ENCODE measurements around the gene ZNF57.
A peak's percentile ranks its signal among the peaks of the same experiment; 100 is the strongest.
"Not testable (repeated sequence)": the region's sequence is repeated elsewhere in the genome, so short reads cannot be mapped to it uniquely, and the experiment has no call there.

DNA sequence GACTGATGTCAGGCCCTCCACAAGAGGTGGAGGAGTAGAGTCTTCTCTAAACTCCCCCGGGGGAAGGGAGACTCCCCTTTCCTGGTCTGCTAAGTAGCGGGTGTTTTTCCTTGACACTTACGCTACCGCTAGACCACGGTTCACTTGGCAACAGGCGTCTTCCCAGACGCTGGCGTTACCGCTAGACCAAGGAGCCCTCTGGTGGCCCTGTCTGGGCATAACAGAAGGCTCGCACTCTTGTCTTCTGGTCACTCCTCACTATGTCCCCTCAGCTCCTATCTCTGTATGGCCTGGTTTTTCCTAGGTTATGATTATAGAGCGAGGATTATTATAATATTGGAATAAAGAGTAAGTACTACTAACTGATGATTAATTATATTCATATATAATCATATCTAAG, 28.6 kb upstream of the ZNF57 start:
- TF ChIP-seq, protein P1, sequence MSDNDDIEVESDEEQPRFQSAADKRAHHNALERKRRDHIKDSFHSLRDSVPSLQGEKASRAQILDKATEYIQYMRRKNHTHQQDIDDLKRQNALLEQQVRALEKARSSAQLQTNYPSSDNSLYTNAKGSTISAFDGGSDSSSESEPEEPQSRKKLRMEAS (IDR thresholded peaks at IDR 0.05; ENCODE audit: low read depth), result not testable (repeated sequence)
- TF ChIP-seq, protein P2, sequence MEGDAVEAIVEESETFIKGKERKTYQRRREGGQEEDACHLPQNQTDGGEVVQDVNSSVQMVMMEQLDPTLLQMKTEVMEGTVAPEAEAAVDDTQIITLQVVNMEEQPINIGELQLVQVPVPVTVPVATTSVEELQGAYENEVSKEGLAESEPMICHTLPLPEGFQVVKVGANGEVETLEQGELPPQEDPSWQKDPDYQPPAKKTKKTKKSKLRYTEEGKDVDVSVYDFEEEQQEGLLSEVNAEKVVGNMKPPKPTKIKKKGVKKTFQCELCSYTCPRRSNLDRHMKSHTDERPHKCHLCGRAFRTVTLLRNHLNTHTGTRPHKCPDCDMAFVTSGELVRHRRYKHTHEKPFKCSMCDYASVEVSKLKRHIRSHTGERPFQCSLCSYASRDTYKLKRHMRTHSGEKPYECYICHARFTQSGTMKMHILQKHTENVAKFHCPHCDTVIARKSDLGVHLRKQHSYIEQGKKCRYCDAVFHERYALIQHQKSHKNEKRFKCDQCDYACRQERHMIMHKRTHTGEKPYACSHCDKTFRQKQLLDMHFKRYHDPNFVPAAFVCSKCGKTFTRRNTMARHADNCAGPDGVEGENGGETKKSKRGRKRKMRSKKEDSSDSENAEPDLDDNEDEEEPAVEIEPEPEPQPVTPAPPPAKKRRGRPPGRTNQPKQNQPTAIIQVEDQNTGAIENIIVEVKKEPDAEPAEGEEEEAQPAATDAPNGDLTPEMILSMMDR (IDR thresholded peaks at IDR 0.05), result peak; percentile 35; the same call in 1 of the 2 replicates
- not testable (repeated sequence) for TF ChIP-seq EZH2phosphoT487 (IDR thresholded peaks at IDR 0.05; ENCODE audit: borderline replicate concordance, low read depth); FOXM1 (IDR thresholded peaks at IDR 0.05; ENCODE audit: low read depth); TAF1 (IDR thresholded peaks at IDR 0.05; ENCODE audit: borderline replicate concordance, low read depth, low read length); POLR2AphosphoS5 (IDR thresholded peaks at IDR 0.05; ENCODE audit: low read depth, low read length); RAD21 (IDR thresholded peaks at IDR 0.05; ENCODE audit: low read length); CHD2 (IDR thresholded peaks at IDR 0.05; ENCODE audit: low read length, partially characterized antibody); SIN3A (IDR thresholded peaks at IDR 0.05; ENCODE audit: borderline replicate concordance, low read depth, low read length); TEAD4 (IDR thresholded peaks at IDR 0.05; ENCODE audit: borderline replicate concordance, insufficient read depth)
- TF ChIP-seq, protein P3, sequence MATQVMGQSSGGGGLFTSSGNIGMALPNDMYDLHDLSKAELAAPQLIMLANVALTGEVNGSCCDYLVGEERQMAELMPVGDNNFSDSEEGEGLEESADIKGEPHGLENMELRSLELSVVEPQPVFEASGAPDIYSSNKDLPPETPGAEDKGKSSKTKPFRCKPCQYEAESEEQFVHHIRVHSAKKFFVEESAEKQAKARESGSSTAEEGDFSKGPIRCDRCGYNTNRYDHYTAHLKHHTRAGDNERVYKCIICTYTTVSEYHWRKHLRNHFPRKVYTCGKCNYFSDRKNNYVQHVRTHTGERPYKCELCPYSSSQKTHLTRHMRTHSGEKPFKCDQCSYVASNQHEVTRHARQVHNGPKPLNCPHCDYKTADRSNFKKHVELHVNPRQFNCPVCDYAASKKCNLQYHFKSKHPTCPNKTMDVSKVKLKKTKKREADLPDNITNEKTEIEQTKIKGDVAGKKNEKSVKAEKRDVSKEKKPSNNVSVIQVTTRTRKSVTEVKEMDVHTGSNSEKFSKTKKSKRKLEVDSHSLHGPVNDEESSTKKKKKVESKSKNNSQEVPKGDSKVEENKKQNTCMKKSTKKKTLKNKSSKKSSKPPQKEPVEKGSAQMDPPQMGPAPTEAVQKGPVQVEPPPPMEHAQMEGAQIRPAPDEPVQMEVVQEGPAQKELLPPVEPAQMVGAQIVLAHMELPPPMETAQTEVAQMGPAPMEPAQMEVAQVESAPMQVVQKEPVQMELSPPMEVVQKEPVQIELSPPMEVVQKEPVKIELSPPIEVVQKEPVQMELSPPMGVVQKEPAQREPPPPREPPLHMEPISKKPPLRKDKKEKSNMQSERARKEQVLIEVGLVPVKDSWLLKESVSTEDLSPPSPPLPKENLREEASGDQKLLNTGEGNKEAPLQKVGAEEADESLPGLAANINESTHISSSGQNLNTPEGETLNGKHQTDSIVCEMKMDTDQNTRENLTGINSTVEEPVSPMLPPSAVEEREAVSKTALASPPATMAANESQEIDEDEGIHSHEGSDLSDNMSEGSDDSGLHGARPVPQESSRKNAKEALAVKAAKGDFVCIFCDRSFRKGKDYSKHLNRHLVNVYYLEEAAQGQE (IDR thresholded peaks at IDR 0.05; ENCODE audit: low read depth, low read length), result not testable (repeated sequence)
- TF ChIP-seq, protein P4, sequence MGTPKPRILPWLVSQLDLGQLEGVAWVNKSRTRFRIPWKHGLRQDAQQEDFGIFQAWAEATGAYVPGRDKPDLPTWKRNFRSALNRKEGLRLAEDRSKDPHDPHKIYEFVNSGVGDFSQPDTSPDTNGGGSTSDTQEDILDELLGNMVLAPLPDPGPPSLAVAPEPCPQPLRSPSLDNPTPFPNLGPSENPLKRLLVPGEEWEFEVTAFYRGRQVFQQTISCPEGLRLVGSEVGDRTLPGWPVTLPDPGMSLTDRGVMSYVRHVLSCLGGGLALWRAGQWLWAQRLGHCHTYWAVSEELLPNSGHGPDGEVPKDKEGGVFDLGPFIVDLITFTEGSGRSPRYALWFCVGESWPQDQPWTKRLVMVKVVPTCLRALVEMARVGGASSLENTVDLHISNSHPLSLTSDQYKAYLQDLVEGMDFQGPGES (IDR thresholded peaks at IDR 0.05; ENCODE audit: low read depth, low read length), result not testable (repeated sequence)

Data from SK-N-SH (cell line).